Mesendoderm (in vitro differentiated cells): ENCODE results near the gene FOXO6.

Experiments
- DNase-seq: peaks from one replicate; pipeline ENCODE4 v3.0.0; 2013
- H2AK5ac ChIP-seq: 2 replicates; pipeline ENCODE4 v1.6.1; 2013; ENCODE audit warnings: low read length, inconsistent platforms
- H2BK120ac ChIP-seq: 2 replicates; pipeline ENCODE4 v1.6.1; 2013; ENCODE audit warnings: low read depth, mild to moderate bottlenecking, low read length, moderate library complexity, mixed read lengths
- H2BK15ac ChIP-seq: replicated peaks from 2 replicates; pipeline ENCODE4 v1.6.1; 2013; ENCODE audit warnings: low read depth, mild to moderate bottlenecking, moderate library complexity
- H2BK5ac ChIP-seq: 2 replicates; pipeline ENCODE4 v1.6.1; 2013; ENCODE audit warnings: low read length, inconsistent platforms
- H3K18ac ChIP-seq: 2 replicates; pipeline ENCODE4 v1.6.1; 2013; ENCODE audit warnings: mild to moderate bottlenecking, low read length, mixed read lengths
- H3K23ac ChIP-seq: one replicate; pipeline ENCODE4 v1.6.1; 2013; ENCODE audit warnings: low read length
- H3K27ac ChIP-seq: 2 replicates; pipeline ENCODE4 v1.5.1; 2013; ENCODE audit warnings: low read depth, mild to moderate bottlenecking, inconsistent platforms, low read length, moderate library complexity
- H3K27me3 ChIP-seq: 2 replicates; pipeline ENCODE4 v1.6.1; 2013; ENCODE audit warnings: low read length, control low read depth, mild to moderate bottlenecking, inconsistent platforms; ENCODE audit not compliant: insufficient read depth, poor library complexity
- H3K36me3 ChIP-seq: 2 replicates; pipeline ENCODE4 v1.6.1; 2013; ENCODE audit warnings: low read length, inconsistent platforms; ENCODE audit not compliant: control insufficient read depth, insufficient read depth
- H3K4ac ChIP-seq: one replicate; pipeline ENCODE4 v1.6.1; 2013; ENCODE audit warnings: low read depth, mild to moderate bottlenecking, low read length, moderate library complexity
- H3K4me1 ChIP-seq: 2 replicates; pipeline ENCODE4 v1.6.1; 2013; ENCODE audit warnings: low read depth, low read length, inconsistent platforms; ENCODE audit not compliant: control insufficient read depth
- H3K4me2 ChIP-seq: 2 replicates; pipeline ENCODE4 v1.6.1; 2013; ENCODE audit warnings: low read length
- H3K4me3 ChIP-seq: 2 replicates; pipeline ENCODE4 v1.5.1; 2013; ENCODE audit warnings: mild to moderate bottlenecking, low read length
- H3K56ac ChIP-seq: one replicate; pipeline ENCODE4 v1.6.1; 2013; ENCODE audit warnings: low read length
- H3K79me1 ChIP-seq: 2 replicates; pipeline ENCODE4 v1.6.1; 2013; ENCODE audit warnings: low read length, inconsistent platforms
- H3K79me2 ChIP-seq: 2 replicates; pipeline ENCODE4 v1.6.1; 2013; ENCODE audit warnings: mild to moderate bottlenecking, low read length; ENCODE audit not compliant: control insufficient read depth, insufficient read depth
- H3K9ac ChIP-seq: 2 replicates; pipeline ENCODE4 v1.6.1; 2013; ENCODE audit warnings: low read length, inconsistent platforms
- H4K5ac ChIP-seq: one replicate; pipeline ENCODE4 v1.6.1; 2013; ENCODE audit warnings: low read length
- H4K8ac ChIP-seq: one replicate; pipeline ENCODE4 v1.6.1; 2013; ENCODE audit warnings: low read depth, mild to moderate bottlenecking, control low read depth, low read length, moderate library complexity
- WGBS: extraction: QIAGEN DNeasy Blood & Tissue Kit; methylation state at CpG from one replicate; pipeline ENCODE4 v1.1.7; 2013; ENCODE audit warnings: low lambda C conversion rate, missing lambda C conversion rate; ENCODE audit not compliant: insufficient coverage; ENCODE audit errors: extremely low coverage; 5-methylcytosine and 5-hydroxymethylcytosine counted together

FOXO6 gene

GRCh38 chr1:41428738-41429640 is 67.8 kb downstream of the FOXO6 start:
- H2AK5ac ChIP-seq = no peak overlapping the region
- H3K27me3 ChIP-seq = no peaks in the 10 kb centered on the region
- no peak overlapping the region for H2BK120ac ChIP-seq
- H2BK15ac ChIP-seq = no peak overlapping the region
- no peak overlapping the region for H3K23ac ChIP-seq
- H3K4me1 ChIP-seq = peaks cover 1% of the 10 kb centered on the region
- no peak overlapping the region for H4K5ac ChIP-seq
- H3K27ac ChIP-seq = no peak overlapping the region
- H3K4me2 ChIP-seq = no peak overlapping the region
- H3K56ac ChIP-seq = no peak overlapping the region
- no peaks in the 10 kb centered on the region for H3K79me1 ChIP-seq
- H4K8ac ChIP-seq = no peak overlapping the region
- no CpG with 5 or more reads among the region's 16 CpGs for WGBS
- H3K18ac ChIP-seq = no peak overlapping the region
- no peaks in the 10 kb centered on the region for H3K79me2 ChIP-seq
- no peak overlapping the region for H3K4me3 ChIP-seq
- DNase-seq = no peak
- no peaks in the 10 kb centered on the region for H3K36me3 ChIP-seq
- H2BK5ac ChIP-seq = no peak overlapping the region
- no peak overlapping the region for H3K4ac ChIP-seq
- H3K9ac ChIP-seq = no peak overlapping the region

GRCh38 chr1:41429641-41430035 is 68.4 kb downstream of the FOXO6 start:
- Histone ChIP-seq H2BK15ac (no peak overlapping the region), H2BK5ac (no peak overlapping the region), H4K8ac (no peak overlapping the region), H3K79me2 (no peaks in the 10 kb centered on the region), H3K18ac (no peak overlapping the region), H2AK5ac (no peak overlapping the region), H3K27me3 (no peaks in the 10 kb centered on the region), H3K4me3 (no peak overlapping the region), H3K4me2 (no peak overlapping the region), H4K5ac (no peak overlapping the region), H3K27ac (no peak overlapping the region), H3K56ac (no peak overlapping the region), H3K23ac (no peak overlapping the region), H3K79me1 (no peaks in the 10 kb centered on the region), H2BK120ac (no peak overlapping the region), H3K9ac (no peak overlapping the region), H3K4ac (no peak overlapping the region), H3K4me1 (peaks cover 2% of the 10 kb centered on the region), H3K36me3 (no peaks in the 10 kb centered on the region)
- no peak for DNase-seq
- WGBS = no CpG with 5 or more reads among the region's 5 CpGs

DNA sequence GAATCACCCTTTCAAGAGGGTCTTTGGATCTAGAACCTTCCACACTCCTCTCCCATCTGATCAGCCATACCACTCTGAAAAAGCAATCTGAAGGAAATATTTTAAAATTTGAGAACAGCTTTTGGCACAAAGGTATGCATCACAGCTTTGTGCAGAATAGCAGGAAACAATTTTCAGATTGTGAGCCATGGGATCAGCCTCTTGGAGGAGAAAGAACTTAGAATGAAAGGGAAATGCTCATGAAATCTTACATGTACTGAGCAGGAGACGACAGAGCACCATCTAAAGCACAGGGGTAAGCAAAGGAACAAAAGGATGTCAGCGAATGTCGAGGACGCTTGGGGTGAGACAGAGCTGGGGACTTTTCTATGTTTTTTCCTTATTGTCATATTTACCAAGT is 68.8 kb downstream of the FOXO6 start:
- DNase-seq = no peak
- no peaks in the 10 kb centered on the region for H3K36me3 ChIP-seq
- H3K18ac ChIP-seq = no peak overlapping the region
- no peak overlapping the region for H2AK5ac ChIP-seq
- H2BK15ac ChIP-seq = no peak overlapping the region
- H3K56ac ChIP-seq = no peak overlapping the region
- WGBS = no CpG with 5 or more reads among the region's 4 CpGs
- H2BK5ac ChIP-seq = no peak overlapping the region
- peaks cover 7% of the 10 kb centered on the region for H3K4me1 ChIP-seq
- no peaks in the 10 kb centered on the region for H3K79me1 ChIP-seq
- no peak overlapping the region for H3K27ac ChIP-seq
- H3K4me3 ChIP-seq = no peak overlapping the region
- no peak overlapping the region for H4K5ac ChIP-seq
- no peak overlapping the region for H3K4ac ChIP-seq
- no peak overlapping the region for H2BK120ac ChIP-seq
- no peak overlapping the region for H3K4me2 ChIP-seq
- H3K27me3 ChIP-seq = no peaks in the 10 kb centered on the region
- no peaks in the 10 kb centered on the region for H3K79me2 ChIP-seq
- no peak overlapping the region for H3K23ac ChIP-seq
- no peak overlapping the region for H3K9ac ChIP-seq
- H4K8ac ChIP-seq = no peak overlapping the region

DNA sequence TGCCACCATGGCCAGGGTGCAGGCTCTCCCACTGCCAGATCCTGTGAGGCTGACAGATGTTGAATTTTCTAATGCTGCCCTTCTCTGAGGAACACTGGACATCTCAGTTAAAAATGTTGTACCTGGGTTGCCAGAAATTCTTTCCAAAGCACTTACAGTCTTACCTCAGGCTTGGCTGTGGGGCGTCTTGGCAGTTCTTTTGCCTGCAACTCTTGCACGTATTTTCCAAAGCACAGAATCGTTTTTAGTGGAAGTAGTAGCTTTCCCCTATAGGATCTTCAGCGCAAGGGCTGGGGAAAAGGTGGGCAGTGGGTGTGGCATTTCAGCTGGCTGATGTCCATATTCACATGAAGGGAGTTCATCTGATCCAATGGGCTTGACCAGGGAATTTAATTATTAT is 69.3 kb downstream of the FOXO6 start:
- Histone ChIP-seq H3K4ac (no peak overlapping the region), H4K5ac (no peak overlapping the region), H2AK5ac (no peak overlapping the region), H3K9ac (no peak overlapping the region), H3K36me3 (no peaks in the 10 kb centered on the region), H3K4me2 (no peak overlapping the region), H3K23ac (no peak overlapping the region), H3K27ac (no peak overlapping the region), H3K18ac (no peak overlapping the region), H3K4me1 (peaks cover 9% of the 10 kb centered on the region), H2BK15ac (no peak overlapping the region), H4K8ac (no peak overlapping the region), H3K56ac (no peak overlapping the region), H2BK120ac (no peak overlapping the region), H3K79me2 (no peaks in the 10 kb centered on the region), H3K27me3 (no peaks in the 10 kb centered on the region), H3K79me1 (no peaks in the 10 kb centered on the region), H3K4me3 (no peak overlapping the region), H2BK5ac (no peak overlapping the region)
- no peak for DNase-seq
- no CpG with 5 or more reads among the region's 4 CpGs for WGBS

- H3K27me3 ChIP-seq = no peaks in the 10 kb centered on the region
- no peak overlapping the region for H2AK5ac ChIP-seq
- H3K4me1 ChIP-seq = peaks cover 13% of the 10 kb centered on the region
- no peak overlapping the region for H4K5ac ChIP-seq
- H3K27ac ChIP-seq = no peak overlapping the region
- H3K23ac ChIP-seq = no peak overlapping the region
- H3K9ac ChIP-seq = no peak overlapping the region
- H2BK15ac ChIP-seq = no peak overlapping the region
- no peaks in the 10 kb centered on the region for H3K36me3 ChIP-seq
- WGBS = no CpG with 5 or more reads among the region's 20 CpGs
- no peak overlapping the region for H3K4me2 ChIP-seq
- no peak for DNase-seq
- H3K4ac ChIP-seq = no peak overlapping the region
- H3K4me3 ChIP-seq = no peak overlapping the region
- H3K56ac ChIP-seq = no peak overlapping the region
- H3K79me1 ChIP-seq = no peaks in the 10 kb centered on the region
- H4K8ac ChIP-seq = no peak overlapping the region
- H3K79me2 ChIP-seq = no peaks in the 10 kb centered on the region
- H2BK5ac ChIP-seq = no peak overlapping the region
- no peak overlapping the region for H3K18ac ChIP-seq
- no peak overlapping the region for H2BK120ac ChIP-seq
Observed at GRCh38 chr1:41431490-41432350, 70.5 kb downstream of the FOXO6 start.
